A673 (cell line): Measurements from ENCODE around the gene EHHADH. TPM values are rescaled to one million over a fixed set of nuclear protein-coding genes. Genes with fewer than 3 reads are reported as not detected.
A peak's percentile ranks its signal among the peaks of the same experiment; 100 is the strongest.

Source experiments
- BruUV-seq: library from RNA; stranded (reverse); fragments of 400-500 nt; replicated peaks from 2 replicates; lab custom pipeline; 2021; lab: Mats Ljungman, UMichigan
- CTCF ChIA-PET: fragments of 300-600 bp; sonication (Branson Sonifier 250); formaldehyde crosslinking; loops from one replicate; lab custom pipeline; 2022; ENCODE audit warnings: antibody characterized with exemption; lab: Charles Lee
- POLR2A ChIA-PET: fragments of 300-600 bp; sonication (Branson Sonifier 250); formaldehyde crosslinking; loops from one replicate; lab custom pipeline; 2022; ENCODE audit warnings: antibody characterized with exemption; ENCODE audit not compliant: low non-redundant PET; lab: Charles Lee
- DNase-seq: peaks from one replicate; pipeline ENCODE4 v3.0.0-alpha.2; 2015; ENCODE audit warnings: low spot score
- H3K27ac ChIP-seq: fragments of 200-600 bp; sonication (generic); 2 replicates; pipeline ENCODE4 v1.5.1; 2016; ENCODE audit warnings: mixed run types, low read depth, mild to moderate bottlenecking, mixed read lengths, antibody characterized with exemption, low read length; ENCODE audit not compliant: poor library complexity, severe bottlenecking
- H3K27me3 ChIP-seq: fragments of 200-600 bp; sonication (generic); replicated peaks from 2 replicates; pipeline ENCODE4 v1.6.1; 2017; ENCODE audit warnings: mixed run types, low read depth, mild to moderate bottlenecking, mixed read lengths, antibody characterized with exemption, low read length; ENCODE audit not compliant: insufficient read depth, poor library complexity
- H3K36me3 ChIP-seq: fragments of 200-600 bp; sonication (generic); 2 replicates; pipeline ENCODE4 v1.6.1; 2016; ENCODE audit warnings: mixed run types, mild to moderate bottlenecking, mixed read lengths, antibody characterized with exemption, low read length; ENCODE audit not compliant: insufficient read depth, poor library complexity, severe bottlenecking
- H3K4me1 ChIP-seq: fragments of 200-600 bp; sonication (generic); 2 replicates; pipeline ENCODE4 v1.6.1; 2017; ENCODE audit warnings: mixed run types, mild to moderate bottlenecking, mixed read lengths, antibody characterized with exemption, low read length; ENCODE audit not compliant: insufficient read depth, poor library complexity, severe bottlenecking
- H3K4me3 ChIP-seq: fragments of 200-600 bp; sonication (generic); 2 replicates; pipeline ENCODE4 v1.5.1; 2016; ENCODE audit warnings: low read depth, mixed run types, mild to moderate bottlenecking, mixed read lengths, low read length; ENCODE audit not compliant: poor library complexity, severe bottlenecking
- H3K9me3 ChIP-seq: fragments of 200-600 bp; sonication (generic); 2 replicates; pipeline ENCODE4 v1.6.1; 2016; ENCODE audit warnings: mixed run types, low read depth, mild to moderate bottlenecking, mixed read lengths, antibody characterized with exemption, low read length; ENCODE audit not compliant: poor library complexity, severe bottlenecking
- EZH2 ChIP-seq: fragments of 200-600 bp; sonication (generic); IDR thresholded peaks from 2 replicates; pipeline ENCODE4 v1.6.1; 2017; ENCODE audit warnings: borderline replicate concordance, low read depth, mild to moderate bottlenecking, mixed read lengths, antibody characterized with exemption, low read length; ENCODE audit not compliant: poor library complexity, severe bottlenecking
- intact Hi-C: fragments of 100-400 bp; cut with micrococcal nuclease; formaldehyde crosslinking; loops from one replicate; pipeline ENCODE4 v1.10.0; 2022; ENCODE audit not compliant: unreplicated experiment
- total RNA-seq: library from RNA; stranded (reverse); gene quantifications from 2 replicates; pipeline ENCODE4 v1.2.3, GENCODE V29; 2021
- TF ChIP-seq, protein P1 (sequence below): fragments of 300-800, 200-600 bp; sonication (generic); conservative IDR thresholded peaks from 2 replicates; pipeline ENCODE4 v1.5.1; 2017; ENCODE audit warnings: low read depth, mild to moderate bottlenecking, antibody characterized with exemption, low read length, moderate library complexity, mixed read lengths

The EHHADH gene
- total RNA-seq, 1 experiment from 2014 or later, result 3.9 TPM

DNA sequence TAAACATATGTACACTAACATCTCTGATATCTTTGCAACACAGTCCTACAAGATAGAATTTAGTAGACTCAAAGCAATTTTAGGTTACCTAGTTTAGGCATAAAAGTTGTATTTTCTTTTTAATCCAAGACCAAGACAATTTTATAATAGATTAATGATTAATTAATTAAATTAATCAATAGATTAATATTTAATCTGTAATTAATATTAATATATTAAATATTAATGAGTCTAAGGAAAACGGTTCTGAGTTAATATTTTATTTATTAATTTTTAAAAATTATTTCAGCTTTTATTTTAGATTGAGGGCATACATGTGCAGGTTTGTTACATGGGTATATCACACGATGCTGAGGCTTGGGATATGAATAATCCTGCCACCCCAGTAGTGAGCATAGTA lies 49.0 kb downstream of the EHHADH start:
- Histone ChIP-seq H3K27ac (no peak overlapping the region), H3K36me3 (no peaks in the 10 kb centered on the region), H3K4me3 (no peak overlapping the region), H3K4me1 (peaks cover 8% of the 10 kb centered on the region), H3K27me3 (no peaks in the 10 kb centered on the region), H3K9me3 (no peaks in the 10 kb centered on the region)
- TF ChIP-seq, protein P1, sequence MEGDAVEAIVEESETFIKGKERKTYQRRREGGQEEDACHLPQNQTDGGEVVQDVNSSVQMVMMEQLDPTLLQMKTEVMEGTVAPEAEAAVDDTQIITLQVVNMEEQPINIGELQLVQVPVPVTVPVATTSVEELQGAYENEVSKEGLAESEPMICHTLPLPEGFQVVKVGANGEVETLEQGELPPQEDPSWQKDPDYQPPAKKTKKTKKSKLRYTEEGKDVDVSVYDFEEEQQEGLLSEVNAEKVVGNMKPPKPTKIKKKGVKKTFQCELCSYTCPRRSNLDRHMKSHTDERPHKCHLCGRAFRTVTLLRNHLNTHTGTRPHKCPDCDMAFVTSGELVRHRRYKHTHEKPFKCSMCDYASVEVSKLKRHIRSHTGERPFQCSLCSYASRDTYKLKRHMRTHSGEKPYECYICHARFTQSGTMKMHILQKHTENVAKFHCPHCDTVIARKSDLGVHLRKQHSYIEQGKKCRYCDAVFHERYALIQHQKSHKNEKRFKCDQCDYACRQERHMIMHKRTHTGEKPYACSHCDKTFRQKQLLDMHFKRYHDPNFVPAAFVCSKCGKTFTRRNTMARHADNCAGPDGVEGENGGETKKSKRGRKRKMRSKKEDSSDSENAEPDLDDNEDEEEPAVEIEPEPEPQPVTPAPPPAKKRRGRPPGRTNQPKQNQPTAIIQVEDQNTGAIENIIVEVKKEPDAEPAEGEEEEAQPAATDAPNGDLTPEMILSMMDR, result no peak
- TF ChIP-seq EZH2, result no peak
- ChIA-PET POLR2A (no interaction called here), CTCF (no interaction called here)
- intact Hi-C loops, result no loop called here
- BruUV-seq, result no TSS peak
- DNase-seq, result no peak

DNA sequence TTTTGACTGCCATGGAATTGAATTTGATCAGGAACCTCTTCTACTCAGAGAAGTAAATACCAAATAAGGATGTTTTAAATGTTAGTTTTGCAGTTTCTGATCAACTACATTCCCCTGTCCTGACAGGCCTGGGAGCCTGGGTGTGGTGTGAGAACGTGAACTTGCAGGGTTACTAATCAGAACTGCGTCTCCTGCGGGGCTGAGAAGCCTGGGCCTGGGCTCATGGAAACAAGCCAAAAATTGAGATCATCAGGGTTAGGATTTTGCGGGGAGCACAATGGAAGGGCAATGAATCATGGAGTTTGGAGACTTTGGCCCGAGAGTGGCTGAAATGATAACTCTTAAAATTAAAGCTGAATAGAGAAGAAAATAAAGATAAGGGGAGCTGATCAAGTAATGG lies 53.2 kb downstream of the EHHADH start:
- Histone ChIP-seq H3K27me3 (no peaks in the 10 kb centered on the region), H3K36me3 (no peaks in the 10 kb centered on the region), H3K4me1 (no peaks in the 10 kb centered on the region), H3K4me3 (no peak overlapping the region), H3K9me3 (no peaks in the 10 kb centered on the region), H3K27ac (no peak overlapping the region)
- TF ChIP-seq EZH2, result no peak
- TF ChIP-seq, protein P1, result no peak
- BruUV-seq, result no TSS peak
- intact Hi-C loops, result no loop called here
- DNase-seq, result peak; percentile 27
- CTCF ChIA-PET, result no interaction called here
- POLR2A ChIA-PET, result no interaction called here

DNA sequence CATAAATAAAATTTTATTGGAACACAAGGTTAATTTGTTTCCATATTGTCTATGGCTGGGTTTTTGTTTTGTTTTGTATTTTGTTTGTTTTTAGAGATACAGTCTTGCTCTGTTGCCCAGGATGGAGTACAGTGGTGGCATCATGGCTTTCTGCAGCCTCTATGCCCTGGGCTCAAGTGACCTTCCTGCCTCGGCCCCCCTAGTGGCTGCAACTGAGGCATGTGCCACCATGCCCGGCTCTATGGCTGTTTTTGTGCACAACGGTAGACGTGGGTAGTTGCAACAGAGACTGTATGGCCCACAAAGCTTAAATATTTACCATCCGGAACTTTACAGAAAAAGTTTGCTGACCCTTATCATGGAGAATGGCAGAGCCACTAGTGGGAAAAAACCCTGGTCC lies 54.2 kb downstream of the EHHADH start:
- Histone ChIP-seq H3K27ac (no peak overlapping the region), H3K27me3 (no peaks in the 10 kb centered on the region), H3K4me3 (no peak overlapping the region), H3K36me3 (no peaks in the 10 kb centered on the region), H3K4me1 (no peaks in the 10 kb centered on the region), H3K9me3 (no peaks in the 10 kb centered on the region)
- DNase-seq, result no peak
- BruUV-seq, result no TSS peak
- TF ChIP-seq, protein P1, result 0 out of 2 replicates have a peak, but pooled peaks have one; percentile 18
- TF ChIP-seq EZH2, result no peak
- POLR2A ChIA-PET, result no interaction called here
- intact Hi-C loops, result no loop called here
- CTCF ChIA-PET, result no interaction called here
